NT2/D1 (cell line): ENCODE results near the gene NUDC.

ENCODE experiments used
- DNase-seq: peaks from one replicate; pipeline ENCODE4 v3.0.0-alpha.2; 2011; ENCODE audit warnings: low read depth, low spot score
- H3K27me3 ChIP-seq: 2 replicates; pipeline ENCODE4 v1.6.0; 2011; ENCODE audit warnings: mild to moderate bottlenecking; ENCODE audit not compliant: insufficient read length, insufficient read depth
- H3K36me3 ChIP-seq: 2 replicates; pipeline ENCODE4 v1.6.1; 2011; ENCODE audit warnings: mild to moderate bottlenecking, low read length, mixed read lengths; ENCODE audit not compliant: insufficient read depth, insufficient read length
- H3K4me1 ChIP-seq: 2 replicates; pipeline ENCODE4 v1.5.1; 2011; ENCODE audit not compliant: insufficient read depth, insufficient read length
- H3K4me3 ChIP-seq: 2 replicates; pipeline ENCODE4 v1.5.1; 2011; ENCODE audit warnings: low read depth; ENCODE audit not compliant: insufficient read length
- H3K9ac ChIP-seq: 2 replicates; pipeline ENCODE4 v1.6.0; 2011; ENCODE audit warnings: low read depth; ENCODE audit not compliant: insufficient read length
- H3K9me3 ChIP-seq: 2 replicates; pipeline ENCODE4 v1.5.1; 2011; ENCODE audit warnings: mild to moderate bottlenecking, low read length; ENCODE audit not compliant: insufficient read depth
- SUZ12 ChIP-seq: IDR thresholded peaks from 2 replicates; pipeline ENCODE4 v1.6.1; 2011; ENCODE audit not compliant: insufficient read length, insufficient read depth; ENCODE audit errors: extremely low read depth
- YY1 ChIP-seq: IDR thresholded peaks from 2 replicates; pipeline ENCODE4 v1.6.1; 2011; ENCODE audit not compliant: insufficient read length, insufficient read depth
- ZNF274 ChIP-seq: IDR thresholded peaks from 2 replicates; pipeline ENCODE4 v1.6.1; 2011; ENCODE audit warnings: mild to moderate bottlenecking, low read depth, low read length

Gene NUDC

GRCh38 chr1:26913389-26913753, 8.2 kb upstream of the NUDC start:
- DNase-seq, result no peak
- Histone ChIP-seq H3K4me1 (peaks cover 4% of the 10 kb centered on the region), H3K27me3 (no peaks in the 10 kb centered on the region), H3K9ac (no peak overlapping the region), H3K9me3 (no peaks in the 10 kb centered on the region), H3K4me3 (no peak overlapping the region), H3K36me3 (no peaks in the 10 kb centered on the region)
- TF ChIP-seq ZNF274, result no peak
- no peak for TF ChIP-seq YY1
- no peak for TF ChIP-seq SUZ12

DNA sequence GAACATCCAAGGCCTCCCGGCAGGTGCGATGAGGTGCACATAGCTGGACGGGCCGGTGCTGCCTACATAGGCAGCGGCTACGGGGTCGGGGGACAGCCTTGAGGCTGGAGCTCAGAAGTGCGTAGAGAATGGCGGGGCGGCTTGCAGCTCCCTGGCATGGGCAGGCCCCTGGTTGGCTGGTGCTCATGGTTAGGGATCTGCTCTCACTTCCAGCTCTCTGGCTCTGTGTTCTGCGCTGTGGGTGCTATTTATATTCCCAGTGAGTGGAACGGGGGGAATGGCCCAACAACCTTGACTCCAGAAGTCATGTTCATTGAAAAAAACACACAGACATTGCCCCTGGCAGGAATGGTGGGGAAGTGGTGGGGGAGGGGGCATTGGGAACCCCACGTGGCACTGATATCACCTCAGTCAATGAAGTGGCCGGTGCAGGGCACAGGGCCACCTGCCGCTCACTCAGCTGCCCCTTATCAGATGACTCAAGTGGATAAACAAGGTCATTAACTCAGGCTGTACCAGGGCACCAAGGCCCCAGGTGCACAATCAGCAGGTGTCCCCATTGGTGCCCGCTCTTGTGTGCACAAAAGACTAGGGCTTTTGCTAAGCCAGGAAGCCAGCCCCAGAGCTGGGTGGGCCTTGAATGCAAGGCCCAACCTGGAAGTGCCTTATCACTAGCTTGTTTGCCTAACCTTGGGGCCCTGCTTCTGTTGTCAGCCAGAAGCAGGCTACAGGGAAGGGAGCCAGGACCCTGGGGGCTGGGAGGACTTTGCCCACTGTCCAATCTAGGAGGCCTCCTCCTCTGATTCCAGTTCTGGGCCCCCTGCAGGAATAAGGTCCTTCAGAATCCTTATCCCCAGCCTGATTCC, 7.6 kb upstream of the NUDC start, which contains the start of gene NR0B2:
Gene NR0B2 (minus strand): TSS at position 222 of the 866 bp plus-strand sequence. CDS start 35 bp downstream, at position 187.
- Histone ChIP-seq H3K9ac (no peak within 1 kb of the TSS), H3K4me1 (peaks cover 4% of the 10 kb centered on the region), H3K27me3 (no peaks in the 10 kb centered on the region), H3K4me3 (no peak within 1 kb of the TSS), H3K9me3 (no peaks in the 10 kb centered on the region), H3K36me3 (no peaks in the 10 kb centered on the region)
- TF ChIP-seq SUZ12 (no peak), YY1 (no peak), ZNF274 (no peak)
- no peak for DNase-seq

- Histone ChIP-seq H3K4me1 (peaks cover 4% of the 10 kb centered on the region), H3K27me3 (no peaks in the 10 kb centered on the region), H3K9ac (no peak overlapping the region), H3K9me3 (no peaks in the 10 kb centered on the region), H3K36me3 (no peaks in the 10 kb centered on the region), H3K4me3 (no peak overlapping the region)
- no peak for TF ChIP-seq YY1
- no peak for DNase-seq
Observed at GRCh38 chr1:26915204-26915842, 6.2 kb upstream of the NUDC start.

- Histone ChIP-seq H3K27me3 (no peaks in the 10 kb centered on the region), H3K9me3 (no peaks in the 10 kb centered on the region), H3K9ac (peak overlapping the region; percentile 50), H3K36me3 (peaks cover 36% of the 10 kb centered on the region), H3K4me1 (no peaks in the 10 kb centered on the region), H3K4me3 (peak overlapping the region; percentile 92)
- no peak for DNase-seq
- TF ChIP-seq SUZ12 (no peak), YY1 (no peak), ZNF274 (no peak)
Observed at GRCh38 chr1:26921126-26921539, 410 bp upstream of the NUDC start.

GRCh38 chr1:26922431-26922729, 837 bp downstream of the NUDC start:
- Histone ChIP-seq H3K4me3 (peak overlapping the region; percentile 92), H3K36me3 (peaks cover 48% of the 10 kb centered on the region), H3K9me3 (no peaks in the 10 kb centered on the region), H3K9ac (peak overlapping the region; percentile 99), H3K4me1 (no peaks in the 10 kb centered on the region), H3K27me3 (no peaks in the 10 kb centered on the region)
- DNase-seq, result no peak
- no peak for TF ChIP-seq YY1
- TF ChIP-seq SUZ12, result no peak
- TF ChIP-seq ZNF274, result no peak

- H3K9me3 ChIP-seq, result no peaks in the 10 kb centered on the region
- peak overlapping the region; percentile 92 for H3K4me3 ChIP-seq
- no peak for DNase-seq
- no peaks in the 10 kb centered on the region for H3K4me1 ChIP-seq
- H3K27me3 ChIP-seq, result no peaks in the 10 kb centered on the region
- H3K9ac ChIP-seq, result peak overlapping the region; percentile 99
- H3K36me3 ChIP-seq, result peaks cover 53% of the 10 kb centered on the region
- TF ChIP-seq SUZ12 (no peak), ZNF274 (no peak), YY1 (no peak)
Observed at GRCh38 chr1:26922901-26923300, 1.4 kb downstream of the NUDC start.

DNA sequence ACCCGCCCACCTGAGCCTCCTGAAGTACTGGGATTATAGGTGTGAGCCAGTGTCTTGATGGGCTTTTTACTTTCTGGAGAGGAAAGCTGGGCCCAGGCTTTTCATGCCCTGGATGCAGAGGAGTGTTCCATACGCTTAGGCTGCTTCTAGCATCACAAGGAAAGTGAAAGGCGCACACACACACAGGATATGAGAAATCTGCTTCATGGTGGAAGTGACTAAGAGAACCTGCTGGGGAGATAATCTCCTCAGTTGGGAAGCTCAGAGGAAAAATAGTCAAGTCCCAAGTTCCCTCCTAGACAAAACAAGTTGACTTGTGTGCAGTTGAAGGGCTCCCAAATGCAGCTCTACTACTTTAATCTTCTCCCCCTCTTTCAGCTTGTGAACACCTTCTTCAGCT, 2.2 kb downstream of the NUDC start:
- no peak overlapping the region for H3K9ac ChIP-seq
- H3K4me3 ChIP-seq, result no peak overlapping the region
- no peaks in the 10 kb centered on the region for H3K27me3 ChIP-seq
- H3K36me3 ChIP-seq, result peaks cover 61% of the 10 kb centered on the region
- DNase-seq, result no peak
- no peaks in the 10 kb centered on the region for H3K9me3 ChIP-seq
- TF ChIP-seq SUZ12 (no peak), ZNF274 (no peak), YY1 (no peak)
- no peaks in the 10 kb centered on the region for H3K4me1 ChIP-seq
